Kidney tubule cell (primary cell): Measurements from ENCODE around the gene WBP1.
A peak's percentile ranks its signal among the peaks of the same experiment; 100 is the strongest.
"Not testable (repeated sequence)": the region's sequence is repeated elsewhere in the genome, so short reads cannot be mapped to it uniquely, and the experiment has no call there.

Experiments
- DNase-seq: peaks from one replicate; pipeline ENCODE4 v3.0.0-alpha.2; 2018; ENCODE audit warnings: low spot score

The WBP1 gene

GRCh38 chr2:74458132-74458937, at the start of gene WBP1:
TSS of gene WBP1 (plus strand) at chr2:74458438. CDS start at chr2:74458603, 165 bp downstream.
- DNase-seq, result peak; percentile 100

GRCh38 chr2:74413001-74413698, 45.1 kb upstream of the WBP1 start:
- DNase-seq, result peak; percentile 13

- DNase-seq, result no peak
These were observed 43.8 kb upstream of the WBP1 start for GRCh38 chr2:74414441-74414840.

GRCh38 chr2:74414881-74415761, 43.1 kb upstream of the WBP1 start:
- peak; percentile 25 for DNase-seq

- no peak for DNase-seq
These were observed 42.4 kb upstream of the WBP1 start for GRCh38 chr2:74415762-74416395.

GRCh38 chr2:74416778-74417177, 41.5 kb upstream of the WBP1 start:
- no peak for DNase-seq

- DNase-seq, result no peak
These were observed 41.0 kb upstream of the WBP1 start for GRCh38 chr2:74417197-74417596.

- no peak for DNase-seq
These were observed 40.5 kb upstream of the WBP1 start for GRCh38 chr2:74417763-74418162.

- no peak for DNase-seq
These were observed 39.9 kb upstream of the WBP1 start for GRCh38 chr2:74418312-74418711.

- no peak for DNase-seq
These were observed 38.9 kb upstream of the WBP1 start for GRCh38 chr2:74419345-74419744.

- no peak for DNase-seq
These were observed 38.2 kb upstream of the WBP1 start for GRCh38 chr2:74420006-74420405.

- not testable (repeated sequence) for DNase-seq
These were observed 37.7 kb upstream of the WBP1 start for GRCh38 chr2:74420443-74421103.

- peak; percentile 94 for DNase-seq
These were observed 36.9 kb upstream of the WBP1 start, which contains the start of the genes C2orf81 and WDR54 for GRCh38 chr2:74421221-74421870. TSS of gene C2orf81 (minus strand) at chr2:74421619. CDS start at chr2:74421560, 59 bp downstream. TSS of gene WDR54 (plus strand) at chr2:74421730. CDS start at chr2:74422154, 424 bp downstream.

- DNase-seq, result no peak
These were observed 34.8 kb upstream of the WBP1 start for GRCh38 chr2:74423231-74424095.

GRCh38 chr2:74424139-74424992, 33.9 kb upstream of the WBP1 start:
- no peak for DNase-seq

GRCh38 chr2:74424995-74425406, 33.2 kb upstream of the WBP1 start:
- DNase-seq, result no peak

GRCh38 chr2:74425523-74425922, 32.7 kb upstream of the WBP1 start:
- DNase-seq, result peak; percentile 84

GRCh38 chr2:74426181-74426758, 32.0 kb upstream of the WBP1 start:
- no peak for DNase-seq
